ENCODE data around the gene PIGZ. TPM values are rescaled to one million over a fixed set of nuclear protein-coding genes. Genes with fewer than 3 reads are reported as not detected.

Gene PIGZ
- total RNA-seq, 1 donor from 2014 or later, result 9.8 TPM

DNA sequence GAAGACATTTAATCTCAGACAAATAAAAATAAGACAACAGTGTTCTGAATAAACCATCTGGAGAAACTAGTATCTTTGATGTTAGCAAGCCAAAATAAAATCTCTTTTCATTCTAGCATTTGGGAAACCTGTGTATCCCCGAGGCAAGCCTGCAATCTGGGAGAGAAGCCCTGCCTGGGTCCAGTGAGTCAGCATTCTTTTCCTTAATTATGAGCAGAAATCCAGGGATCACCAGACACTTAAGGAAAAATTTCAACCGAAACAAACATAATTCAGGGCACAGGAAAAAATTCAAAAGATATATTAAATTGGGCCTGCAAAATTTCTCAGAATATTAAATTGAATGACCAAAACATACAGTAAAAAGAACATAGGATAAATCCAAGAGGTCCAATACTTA, 30.5 kb downstream of the PIGZ start:
- no peak for TF ChIP-seq POLR2AphosphoS5 (IDR thresholded peaks at IDR 0.05; ENCODE audit: insufficient read depth in 1 of 2, low read depth in 1 of 2)
- TF ChIP-seq, protein P1, sequence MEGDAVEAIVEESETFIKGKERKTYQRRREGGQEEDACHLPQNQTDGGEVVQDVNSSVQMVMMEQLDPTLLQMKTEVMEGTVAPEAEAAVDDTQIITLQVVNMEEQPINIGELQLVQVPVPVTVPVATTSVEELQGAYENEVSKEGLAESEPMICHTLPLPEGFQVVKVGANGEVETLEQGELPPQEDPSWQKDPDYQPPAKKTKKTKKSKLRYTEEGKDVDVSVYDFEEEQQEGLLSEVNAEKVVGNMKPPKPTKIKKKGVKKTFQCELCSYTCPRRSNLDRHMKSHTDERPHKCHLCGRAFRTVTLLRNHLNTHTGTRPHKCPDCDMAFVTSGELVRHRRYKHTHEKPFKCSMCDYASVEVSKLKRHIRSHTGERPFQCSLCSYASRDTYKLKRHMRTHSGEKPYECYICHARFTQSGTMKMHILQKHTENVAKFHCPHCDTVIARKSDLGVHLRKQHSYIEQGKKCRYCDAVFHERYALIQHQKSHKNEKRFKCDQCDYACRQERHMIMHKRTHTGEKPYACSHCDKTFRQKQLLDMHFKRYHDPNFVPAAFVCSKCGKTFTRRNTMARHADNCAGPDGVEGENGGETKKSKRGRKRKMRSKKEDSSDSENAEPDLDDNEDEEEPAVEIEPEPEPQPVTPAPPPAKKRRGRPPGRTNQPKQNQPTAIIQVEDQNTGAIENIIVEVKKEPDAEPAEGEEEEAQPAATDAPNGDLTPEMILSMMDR (IDR thresholded peaks at IDR 0.05), result no peak
- TF ChIP-seq POLR2A (IDR thresholded peaks at IDR 0.05), result no peak
- H3K9me3 ChIP-seq, result no peaks in the 10 kb centered on the region
- no peak for DNase-seq (ENCODE audit: extremely low spot score in 2 of 2)
- H3K27ac ChIP-seq, result no peak overlapping the region
- H3K4me1 ChIP-seq, result peaks cover 14% of the 10 kb centered on the region
- intact Hi-C loops (cut with DNase I), result no loop called here
- H3K4me3 ChIP-seq, result no peak overlapping the region
- H3K36me3 ChIP-seq, result peaks cover 0 to 58% of the 10 kb centered on the region in 2 donors
- H3K27me3 ChIP-seq, result no peaks in the 10 kb centered on the region

DNA sequence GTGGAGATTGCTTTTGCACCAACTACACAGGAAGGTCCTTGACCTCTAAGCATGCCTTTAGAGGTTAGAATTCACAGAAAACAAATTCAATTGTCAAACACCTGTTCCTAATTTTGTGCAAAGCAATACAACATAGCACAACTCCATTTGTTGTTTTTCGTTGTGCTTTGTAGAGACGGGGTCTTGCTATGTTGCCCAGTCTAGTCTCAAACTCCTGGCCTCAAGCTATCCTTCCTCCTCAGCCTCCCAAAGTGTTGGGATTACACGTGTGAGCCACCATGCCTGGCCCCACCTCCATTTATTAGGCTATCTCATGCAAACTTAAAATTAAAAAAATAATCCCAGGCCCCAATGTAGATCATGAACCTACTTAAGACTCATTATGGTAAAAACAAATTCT, 32.3 kb downstream of the PIGZ start:
- H3K36me3 ChIP-seq, result peaks cover 0 to 74% of the 10 kb centered on the region in 2 donors
- no peaks in the 10 kb centered on the region for H3K27me3 ChIP-seq
- no peak overlapping the region for H3K4me3 ChIP-seq
- DNase-seq (ENCODE audit: extremely low spot score in 2 of 2), result no peak
- peaks cover 8% of the 10 kb centered on the region for H3K4me1 ChIP-seq
- H3K27ac ChIP-seq, result no peak overlapping the region
- H3K9me3 ChIP-seq, result no peaks in the 10 kb centered on the region
- intact Hi-C loops (cut with DNase I), result no loop called here
- TF ChIP-seq POLR2AphosphoS5 (IDR thresholded peaks at IDR 0.05; ENCODE audit: insufficient read depth in 1 of 2, low read depth in 1 of 2) (no peak), POLR2A (IDR thresholded peaks at IDR 0.05) (no peak)
- TF ChIP-seq, protein P1 (IDR thresholded peaks at IDR 0.05), result no peak

DNA sequence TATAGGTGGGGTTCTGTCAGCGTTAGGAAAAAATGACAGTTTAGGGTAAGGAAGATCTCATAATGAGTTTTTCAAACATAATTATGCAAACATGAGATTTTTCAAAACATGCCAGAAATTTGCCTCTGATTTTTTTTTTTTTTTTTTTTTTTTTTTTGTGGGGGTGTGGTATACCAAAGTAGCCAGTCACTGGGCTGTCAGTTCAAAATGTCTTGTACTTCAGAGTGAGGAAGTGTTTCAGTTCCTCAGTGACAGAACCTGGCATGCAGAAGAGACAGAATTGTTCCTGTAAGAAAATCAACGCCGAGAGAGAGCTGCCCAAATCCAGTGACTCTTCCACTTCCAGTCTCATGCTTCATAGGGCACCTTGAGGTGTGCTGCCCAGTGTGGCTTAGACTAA, 36.0 kb downstream of the PIGZ start:
- intact Hi-C loops (cut with DNase I), result no loop called here
- DNase-seq (ENCODE audit: extremely low spot score in 2 of 2), result no peak
- H3K27me3 ChIP-seq, result no peaks in the 10 kb centered on the region
- TF ChIP-seq POLR2A (IDR thresholded peaks at IDR 0.05) (no peak), POLR2AphosphoS5 (IDR thresholded peaks at IDR 0.05; ENCODE audit: insufficient read depth in 1 of 2, low read depth in 1 of 2) (no peak)
- TF ChIP-seq, protein P1 (IDR thresholded peaks at IDR 0.05), result no peak
- H3K4me1 ChIP-seq, result no peaks in the 10 kb centered on the region
- H3K9me3 ChIP-seq, result no peaks in the 10 kb centered on the region
- H3K4me3 ChIP-seq, result no peak overlapping the region
- H3K36me3 ChIP-seq, result peaks cover 0 to 79% of the 10 kb centered on the region in 2 donors
- no peak overlapping the region for H3K27ac ChIP-seq

DNA sequence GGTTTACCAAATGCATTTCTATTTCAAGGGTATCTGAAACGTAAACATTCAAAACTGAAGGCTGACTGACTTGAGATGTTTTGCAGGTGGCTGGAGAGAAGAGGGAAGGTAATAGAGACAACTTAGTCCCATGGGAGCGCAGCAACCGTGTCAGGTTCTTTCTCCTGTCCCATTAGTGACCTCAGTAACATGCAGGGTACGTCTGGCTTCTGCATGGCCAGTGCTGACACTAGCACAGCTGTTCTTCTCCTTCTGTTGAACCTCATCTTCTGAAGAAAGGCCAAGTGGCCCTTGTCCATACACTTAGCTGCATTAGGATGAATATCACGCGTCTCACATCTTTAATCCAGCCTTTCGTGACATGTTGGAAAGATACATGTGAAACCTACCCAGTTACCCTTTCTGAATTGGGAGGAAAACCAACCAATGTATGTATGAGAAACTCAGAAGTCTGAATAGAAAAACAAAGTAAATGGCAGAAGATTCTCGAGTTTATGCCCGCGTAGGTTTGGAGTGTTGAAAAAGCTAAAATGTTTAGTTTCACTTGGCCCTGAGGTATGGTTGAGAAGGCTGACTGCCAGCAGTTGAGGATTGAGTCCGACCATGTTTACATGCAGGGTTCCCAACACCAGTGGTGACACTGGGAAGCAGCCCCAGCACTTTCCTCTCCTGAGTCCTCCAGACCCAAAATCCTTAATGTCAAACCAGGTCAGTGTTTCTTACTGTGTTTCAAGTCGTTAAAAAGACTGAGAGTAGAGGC, 36.6 kb downstream of the PIGZ start:
- TF ChIP-seq POLR2A (IDR thresholded peaks at IDR 0.05) (no peak), POLR2AphosphoS5 (IDR thresholded peaks at IDR 0.05; ENCODE audit: insufficient read depth in 1 of 2, low read depth in 1 of 2) (no peak)
- TF ChIP-seq, protein P1 (IDR thresholded peaks at IDR 0.05), result no peak
- no peaks in the 10 kb centered on the region for H3K4me1 ChIP-seq
- no peak for DNase-seq (ENCODE audit: extremely low spot score in 2 of 2)
- H3K4me3 ChIP-seq, result no peak overlapping the region
- no peaks in the 10 kb centered on the region for H3K27me3 ChIP-seq
- intact Hi-C loops (cut with DNase I), result no loop called here
- peaks cover 0 to 77% of the 10 kb centered on the region in 2 donors for H3K36me3 ChIP-seq
- no peak overlapping the region for H3K27ac ChIP-seq
- no peaks in the 10 kb centered on the region for H3K9me3 ChIP-seq

DNA sequence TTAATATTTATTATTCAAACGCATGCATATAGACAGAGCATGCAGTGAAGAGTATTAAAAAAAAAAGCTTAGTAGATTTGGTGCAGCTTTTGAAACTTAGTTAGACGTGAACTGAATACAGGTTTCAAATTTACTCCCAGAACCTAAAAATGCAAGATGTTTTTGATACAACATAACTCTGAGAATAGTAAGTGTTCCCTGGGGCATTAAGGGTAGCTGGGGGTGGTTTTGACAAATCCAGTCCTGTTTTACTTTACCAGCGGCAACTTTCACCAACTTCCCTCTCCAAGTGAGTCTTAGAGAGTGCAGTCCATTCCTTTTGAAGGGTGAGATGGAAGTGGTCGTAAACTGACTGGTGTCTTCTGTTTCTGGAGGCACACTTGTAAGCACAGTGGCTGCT, 37.5 kb downstream of the PIGZ start:
- Histone ChIP-seq H3K36me3 (peaks cover 0 to 69% of the 10 kb centered on the region in 2 donors), H3K9me3 (no peaks in the 10 kb centered on the region), H3K4me1 (no peaks in the 10 kb centered on the region), H3K27ac (no peak overlapping the region), H3K27me3 (no peaks in the 10 kb centered on the region), H3K4me3 (no peak overlapping the region)
- intact Hi-C loops (cut with DNase I), result no loop called here
- TF ChIP-seq POLR2A (IDR thresholded peaks at IDR 0.05) (no peak), POLR2AphosphoS5 (IDR thresholded peaks at IDR 0.05; ENCODE audit: insufficient read depth in 1 of 2, low read depth in 1 of 2) (no peak)
- TF ChIP-seq, protein P1 (IDR thresholded peaks at IDR 0.05), result no peak
- no peak for DNase-seq (ENCODE audit: extremely low spot score in 2 of 2)
